ENCODE results near the gene PRXL2C.

PRXL2C gene

DNA sequence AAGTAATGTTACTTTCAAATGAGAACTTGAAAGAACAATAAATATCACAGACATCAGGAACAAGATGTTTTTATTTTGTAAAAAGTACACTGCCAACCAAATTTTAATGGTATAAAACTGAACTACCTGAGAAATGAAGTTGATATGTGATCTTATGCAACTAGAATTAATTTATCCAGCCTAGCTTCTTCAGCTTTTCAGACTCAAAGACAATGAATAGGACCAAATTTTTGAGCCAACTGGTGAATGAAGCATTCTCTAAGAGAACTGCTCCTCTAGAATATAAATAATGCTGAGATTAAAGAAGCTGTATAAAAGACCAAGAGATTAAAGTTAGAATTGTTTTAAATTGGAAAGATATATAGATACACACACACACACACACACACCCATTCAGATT is 45.4 kb downstream of the PRXL2C start:
- DNase-seq, result no peak

DNA sequence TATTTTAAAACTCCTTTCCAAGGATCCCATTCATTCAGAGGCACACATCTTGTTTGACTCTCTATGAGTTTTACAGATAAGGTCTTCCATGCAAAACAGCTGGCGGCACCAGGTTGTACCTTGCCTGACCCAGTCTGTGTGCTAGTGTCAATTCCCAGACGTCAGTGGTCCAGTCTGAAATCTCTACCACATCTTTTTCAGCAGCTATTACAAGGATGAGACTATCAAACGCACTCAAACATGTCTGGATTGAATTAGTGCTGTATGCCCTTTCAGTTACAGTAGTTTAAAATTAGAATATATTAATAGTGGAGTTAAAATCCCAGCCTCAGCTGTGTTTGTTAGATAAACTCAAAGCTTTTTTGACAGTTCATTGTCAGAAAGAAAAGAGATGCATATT is 47.1 kb downstream of the PRXL2C start:
- no peak for DNase-seq

DNA sequence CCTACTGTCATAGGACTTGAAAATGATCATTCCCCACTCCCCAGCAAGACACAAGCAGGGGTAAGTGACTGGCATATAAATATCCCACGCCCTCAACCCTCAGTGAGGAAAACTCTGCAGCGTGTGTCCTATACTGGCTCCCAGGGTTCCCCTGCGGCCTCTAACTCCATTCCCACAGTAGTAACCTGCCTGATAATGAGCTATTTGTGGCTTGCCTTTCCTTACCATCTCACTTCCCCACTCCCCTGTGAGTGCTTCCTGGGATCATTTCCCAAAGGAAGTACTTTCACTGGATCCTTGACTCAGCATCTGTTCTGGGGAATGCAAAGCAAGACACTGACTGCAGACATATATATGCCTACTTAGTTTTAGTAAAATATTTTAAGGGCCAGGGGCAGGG is 49.8 kb downstream of the PRXL2C start:
- no peak for DNase-seq

DNA sequence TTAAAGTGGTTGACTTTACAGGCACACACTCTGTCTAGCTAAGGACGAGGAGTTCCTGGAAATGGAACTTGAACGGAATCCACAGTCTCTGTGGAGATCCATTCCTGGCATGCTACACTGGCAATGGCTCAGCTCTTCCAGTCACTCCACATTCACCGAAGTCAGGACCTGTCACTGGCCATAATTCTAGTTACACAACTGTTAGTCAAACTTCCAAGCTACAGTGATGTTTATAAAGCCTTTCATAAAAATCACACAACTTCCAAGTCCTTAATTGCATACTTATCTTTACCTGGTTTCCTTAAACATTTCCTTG is 51.2 kb downstream of the PRXL2C start:
- no peak for DNase-seq

DNA sequence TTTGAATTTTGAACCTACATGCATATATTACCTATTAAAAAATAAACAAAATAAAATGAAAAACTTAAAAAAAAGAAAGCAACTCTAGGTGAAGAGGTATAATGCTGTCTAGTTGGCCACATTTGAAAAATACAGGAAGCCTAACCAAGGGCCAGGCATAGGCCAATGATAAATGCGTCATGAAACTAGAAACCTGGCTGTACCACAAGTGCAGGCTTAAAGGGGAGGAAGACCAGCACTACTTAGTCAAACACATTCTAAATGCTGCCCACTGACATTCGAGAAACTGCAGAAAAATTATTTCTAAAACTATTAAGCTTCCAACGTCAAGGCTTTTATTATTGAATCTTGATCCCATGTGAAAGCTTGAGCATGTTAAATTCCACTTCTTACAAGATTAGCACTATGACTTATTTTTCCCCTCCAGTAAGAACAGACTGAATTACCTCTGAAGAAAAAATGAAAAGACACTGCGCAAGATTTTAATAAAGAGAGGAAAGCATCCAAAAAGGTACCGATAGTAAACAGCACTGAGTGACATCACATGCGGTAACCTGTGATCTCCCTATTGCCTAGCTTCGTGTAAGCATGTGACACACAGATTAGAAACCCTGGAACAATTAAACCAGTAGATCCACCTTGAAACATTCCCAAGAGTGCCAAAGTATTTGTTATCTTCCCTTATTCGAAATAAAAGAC is 51.7 kb downstream of the PRXL2C start:
- DNase-seq, result no peak

DNA sequence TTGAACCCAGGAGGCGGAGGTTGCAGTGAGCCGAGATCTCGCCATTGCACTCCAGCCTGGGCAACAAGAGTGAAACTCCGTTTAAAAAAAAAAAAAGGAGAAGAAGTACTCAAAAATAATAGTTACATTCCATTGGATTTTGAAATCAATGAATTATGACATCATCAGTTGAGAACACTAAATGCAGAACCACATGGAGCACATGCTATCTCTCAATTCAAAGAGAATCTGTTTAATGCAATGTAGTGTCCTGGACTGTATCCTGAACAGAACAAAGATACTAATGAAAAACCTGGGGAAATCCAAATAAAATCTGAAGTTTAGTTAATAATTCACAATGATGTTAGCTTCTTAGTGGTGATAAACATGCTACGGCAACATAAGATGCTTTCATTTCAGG is 55.8 kb downstream of the PRXL2C start:
- no peak for DNase-seq

GRCh38 chr9:96596601-96597111 is 58.5 kb downstream of the PRXL2C start:
- DNase-seq, result no peak

All from hematopoietic multipotent progenitor cell treated with erythropoietin and hydrocortisone succinate and interleukin-3 and kit ligand, for 4 days (in vitro differentiated cells).